ENCODE measurements around the gene TMTC1. TPM values are rescaled to one million over a fixed set of nuclear protein-coding genes. Genes with fewer than 3 reads are reported as not detected.

TMTC1 gene
- polyA plus RNA-seq, 1 of the 3 experiments (the other 2 are of a cell fraction), result 0.13 TPM

DNA sequence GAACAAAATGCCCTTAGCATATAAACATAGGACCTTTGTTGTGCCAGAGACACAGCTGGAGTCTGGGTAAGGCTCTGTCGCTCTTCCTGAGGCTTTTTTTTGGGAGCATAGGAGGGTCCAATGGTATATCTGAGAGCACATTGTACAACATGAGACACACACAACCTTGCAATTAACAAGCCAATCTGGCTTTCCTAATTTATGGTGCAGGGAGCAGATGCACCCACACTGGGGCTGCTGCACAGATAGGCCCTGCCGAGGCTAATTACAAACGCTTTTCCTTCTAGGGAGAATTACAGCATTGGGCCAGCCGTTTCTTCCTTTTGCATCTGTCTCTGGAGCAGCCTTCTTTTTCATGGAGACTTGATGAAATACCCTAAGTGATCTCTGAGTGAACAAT, 211.3 kb downstream of the TMTC1 start:
- no peak for DNase-seq
- H3K27me3 ChIP-seq (ENCODE audit: insufficient read depth), result no peaks in the 10 kb centered on the region
- no peak overlapping the region for H3K9ac ChIP-seq
- H3K9me2 ChIP-seq, result no peaks in the 10 kb centered on the region
- no peak overlapping the region for H3K4me2 ChIP-seq
- no peaks in the 10 kb centered on the region for H3K4me1 ChIP-seq (ENCODE audit: control insufficient read depth in 1 of 2, insufficient read depth in 2 of 2, low read depth in 1 of 2, low read length in 1 of 2)
- H3F3A ChIP-seq (replicated peaks; ENCODE audit: insufficient read depth), result no peaks in the 10 kb centered on the region
- TF ChIP-seq TAF1 (IDR thresholded peaks at IDR 0.05; ENCODE audit: borderline replicate concordance, low read depth, low read length) (no peak), JUND (IDR thresholded peaks at IDR 0.05) (no peak), POLR2AphosphoS5 (IDR thresholded peaks at IDR 0.05; ENCODE audit: low read depth, low read length) (no peak), ELF1 (IDR thresholded peaks at IDR 0.05) (no peak), RXRA (IDR thresholded peaks at IDR 0.05; ENCODE audit: borderline replicate concordance, low read depth) (no peak)
- TF ChIP-seq, protein P1, sequence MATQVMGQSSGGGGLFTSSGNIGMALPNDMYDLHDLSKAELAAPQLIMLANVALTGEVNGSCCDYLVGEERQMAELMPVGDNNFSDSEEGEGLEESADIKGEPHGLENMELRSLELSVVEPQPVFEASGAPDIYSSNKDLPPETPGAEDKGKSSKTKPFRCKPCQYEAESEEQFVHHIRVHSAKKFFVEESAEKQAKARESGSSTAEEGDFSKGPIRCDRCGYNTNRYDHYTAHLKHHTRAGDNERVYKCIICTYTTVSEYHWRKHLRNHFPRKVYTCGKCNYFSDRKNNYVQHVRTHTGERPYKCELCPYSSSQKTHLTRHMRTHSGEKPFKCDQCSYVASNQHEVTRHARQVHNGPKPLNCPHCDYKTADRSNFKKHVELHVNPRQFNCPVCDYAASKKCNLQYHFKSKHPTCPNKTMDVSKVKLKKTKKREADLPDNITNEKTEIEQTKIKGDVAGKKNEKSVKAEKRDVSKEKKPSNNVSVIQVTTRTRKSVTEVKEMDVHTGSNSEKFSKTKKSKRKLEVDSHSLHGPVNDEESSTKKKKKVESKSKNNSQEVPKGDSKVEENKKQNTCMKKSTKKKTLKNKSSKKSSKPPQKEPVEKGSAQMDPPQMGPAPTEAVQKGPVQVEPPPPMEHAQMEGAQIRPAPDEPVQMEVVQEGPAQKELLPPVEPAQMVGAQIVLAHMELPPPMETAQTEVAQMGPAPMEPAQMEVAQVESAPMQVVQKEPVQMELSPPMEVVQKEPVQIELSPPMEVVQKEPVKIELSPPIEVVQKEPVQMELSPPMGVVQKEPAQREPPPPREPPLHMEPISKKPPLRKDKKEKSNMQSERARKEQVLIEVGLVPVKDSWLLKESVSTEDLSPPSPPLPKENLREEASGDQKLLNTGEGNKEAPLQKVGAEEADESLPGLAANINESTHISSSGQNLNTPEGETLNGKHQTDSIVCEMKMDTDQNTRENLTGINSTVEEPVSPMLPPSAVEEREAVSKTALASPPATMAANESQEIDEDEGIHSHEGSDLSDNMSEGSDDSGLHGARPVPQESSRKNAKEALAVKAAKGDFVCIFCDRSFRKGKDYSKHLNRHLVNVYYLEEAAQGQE (IDR thresholded peaks at IDR 0.05; ENCODE audit: low read depth, low read length), result no peak
- TF ChIP-seq, protein P2, sequence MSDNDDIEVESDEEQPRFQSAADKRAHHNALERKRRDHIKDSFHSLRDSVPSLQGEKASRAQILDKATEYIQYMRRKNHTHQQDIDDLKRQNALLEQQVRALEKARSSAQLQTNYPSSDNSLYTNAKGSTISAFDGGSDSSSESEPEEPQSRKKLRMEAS (IDR thresholded peaks at IDR 0.05; ENCODE audit: low read depth), result no peak
- ChIA-PET POLR2A (no interaction called here), CTCF (interaction anchor here (0.6 kb wide), 1 partner anchor 25 kb away, joined by 3 read pairs; no protein-coding TSS in a partner anchor)
- H3K36me3 ChIP-seq (replicated peaks in 1 of 2; ENCODE audit: control insufficient read depth in 1 of 2, insufficient read depth in 2 of 2, low read length in 1 of 2), result no peaks in the 10 kb centered on the region
- no peaks in the 10 kb centered on the region for H4K20me1 ChIP-seq (ENCODE audit: insufficient read depth)
- H3K4me3 ChIP-seq (ENCODE audit: low read depth in 2 of 2, low read length in 1 of 2), result no peak overlapping the region
- H2AFZ ChIP-seq (ENCODE audit: low read depth), result no peak overlapping the region
- 63% methylated on average over 4 of the region's 4 CpGs for WGBS (ENCODE audit: low lambda C conversion rate)
- H3K27ac ChIP-seq (ENCODE audit: low read depth in 2 of 2, low read length in 1 of 2), result no peak overlapping the region
- H3K9me3 ChIP-seq, result no peaks in the 10 kb centered on the region
- no peaks in the 10 kb centered on the region for H3K79me2 ChIP-seq (ENCODE audit: insufficient read depth)

DNA sequence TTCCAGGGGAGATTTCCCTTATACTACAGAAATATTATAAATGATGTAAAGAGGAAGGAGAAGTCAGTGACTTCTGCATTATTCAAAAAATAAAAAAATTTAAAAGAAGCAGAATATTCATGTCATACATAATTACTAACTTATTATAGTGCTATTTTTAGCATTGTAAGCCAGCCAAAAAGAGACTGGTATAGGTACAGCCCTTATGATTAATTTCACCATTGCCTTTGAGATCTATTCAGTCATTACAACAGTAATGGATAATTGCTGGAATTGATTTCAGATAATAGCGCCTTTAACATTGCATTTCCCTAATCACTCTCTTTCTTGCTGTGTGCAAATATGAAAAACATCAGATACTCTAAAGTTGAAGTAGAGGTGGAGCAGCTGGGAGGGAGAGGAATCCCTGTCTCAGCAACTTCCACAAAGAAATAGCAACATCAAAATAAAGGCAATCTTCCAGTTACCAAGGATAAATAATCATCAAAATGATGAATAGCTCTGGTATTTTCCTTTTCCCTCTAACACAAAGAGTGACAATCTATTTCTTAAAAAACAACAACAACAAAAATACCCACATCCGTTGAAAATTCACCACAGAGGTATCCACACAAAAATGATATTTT, 214.5 kb downstream of the TMTC1 start:
- H3K27me3 ChIP-seq (ENCODE audit: insufficient read depth), result no peaks in the 10 kb centered on the region
- ChIA-PET POLR2A (no interaction called here), CTCF (interaction anchor here (0.6 to 0.7 kb wide), 2 partner anchors 16 to 360 kb away, joined by 3 read pairs; no protein-coding TSS in a partner anchor)
- H3K36me3 ChIP-seq (replicated peaks in 1 of 2; ENCODE audit: control insufficient read depth in 1 of 2, insufficient read depth in 2 of 2, low read length in 1 of 2), result no peaks in the 10 kb centered on the region
- WGBS (ENCODE audit: low lambda C conversion rate), result 74% methylated on average over 2 of the region's 2 CpGs
- no peak overlapping the region for H3K9ac ChIP-seq
- no peak overlapping the region for H3K4me2 ChIP-seq
- H3K79me2 ChIP-seq (ENCODE audit: insufficient read depth), result no peaks in the 10 kb centered on the region
- no peak overlapping the region for H2AFZ ChIP-seq (ENCODE audit: low read depth)
- H3K27ac ChIP-seq (ENCODE audit: low read depth in 2 of 2, low read length in 1 of 2), result no peak overlapping the region
- no peaks in the 10 kb centered on the region for H4K20me1 ChIP-seq (ENCODE audit: insufficient read depth)
- TF ChIP-seq TEAD4 (IDR thresholded peaks at IDR 0.05; ENCODE audit: borderline replicate concordance, insufficient read depth) (no peak), SIN3A (IDR thresholded peaks at IDR 0.05; ENCODE audit: borderline replicate concordance, low read depth, low read length) (no peak), MEF2A (IDR thresholded peaks at IDR 0.05; ENCODE audit: borderline replicate concordance, low read depth) (no peak), JUND (IDR thresholded peaks at IDR 0.05) (no peak), YY1 (IDR thresholded peaks at IDR 0.05; ENCODE audit: low read depth) (no peak), RCOR1 (IDR thresholded peaks at IDR 0.05; ENCODE audit: low read length) (no peak), FOXM1 (IDR thresholded peaks at IDR 0.05; ENCODE audit: low read depth) (no peak), NRF1 (IDR thresholded peaks at IDR 0.05; ENCODE audit: low read depth, low read length) (no peak), TAF1 (IDR thresholded peaks at IDR 0.05; ENCODE audit: borderline replicate concordance, low read depth, low read length) (no peak)
- H3F3A ChIP-seq (replicated peaks; ENCODE audit: insufficient read depth), result no peaks in the 10 kb centered on the region
- no peaks in the 10 kb centered on the region for H3K9me3 ChIP-seq
- no peak overlapping the region for H3K4me3 ChIP-seq (ENCODE audit: low read depth in 2 of 2, low read length in 1 of 2)
- H3K9me2 ChIP-seq, result no peaks in the 10 kb centered on the region
- no peak for DNase-seq
- no peaks in the 10 kb centered on the region for H3K4me1 ChIP-seq (ENCODE audit: control insufficient read depth in 1 of 2, insufficient read depth in 2 of 2, low read depth in 1 of 2, low read length in 1 of 2)
